ENCODE data around the gene NOC4L.

- TF ChIP-seq CTCF (IDR thresholded peaks at IDR 0.05) (no peak), POLR2A (IDR thresholded peaks at IDR 0.05) (no peak)
These were observed 25.4 kb upstream of the NOC4L start for GRCh38 chr12:132118876-132119275.

Measured in body of pancreas (tissue), 4 donors.